ENCODE measurements around the gene HES7.

The HES7 gene

DNA sequence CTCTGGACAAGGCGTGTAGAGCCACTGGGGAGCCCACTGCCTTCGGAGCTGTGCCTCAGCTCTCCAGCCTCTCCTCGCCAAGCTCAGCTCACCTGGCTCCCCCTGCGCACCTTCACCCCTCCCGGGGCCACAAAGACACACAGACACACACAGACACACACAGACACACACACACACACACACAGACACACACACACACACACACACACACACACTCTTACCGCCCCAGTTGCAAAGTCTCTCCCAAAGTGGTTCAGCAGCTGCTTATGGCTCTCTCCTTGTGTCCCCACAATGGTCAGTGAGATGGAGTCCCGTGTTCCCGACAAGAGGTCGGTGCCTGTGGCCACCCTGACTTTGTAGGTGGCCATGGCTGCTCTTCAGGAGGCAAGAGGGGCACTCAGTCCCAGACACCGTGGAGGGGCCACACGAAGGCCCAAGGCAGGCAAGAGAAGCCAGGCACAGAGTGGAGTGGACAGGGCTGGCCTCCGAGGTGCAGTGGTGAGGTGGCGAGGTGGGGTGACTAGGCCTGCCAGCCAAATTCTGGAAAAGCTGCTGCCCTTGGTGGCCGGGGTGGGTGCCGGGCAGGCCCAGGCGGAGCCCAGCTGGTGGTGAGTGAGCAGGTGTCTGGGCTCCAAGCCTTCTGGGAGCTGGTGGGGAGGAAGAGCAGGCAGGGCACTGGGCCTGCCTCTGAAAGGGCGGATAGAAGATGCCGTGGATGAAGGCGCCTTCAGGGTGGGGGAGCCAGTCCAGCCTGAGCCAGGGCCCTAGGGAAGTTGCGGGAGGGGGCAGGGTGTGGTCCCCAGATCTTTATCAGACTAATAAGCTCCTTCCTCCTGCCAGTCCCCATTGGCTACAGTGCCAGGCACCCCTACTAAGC is 36.6 kb downstream of the HES7 start, which contains the start of gene ALOX12B:
Gene ALOX12B (minus strand): TSS at position 642 of the 877 bp plus-strand sequence. CDS start 274 bp downstream, at position 368.
- H3K27me3 ChIP-seq (ENCODE audit: insufficient read depth, low read length, poor library complexity) = peaks cover 15% of the 10 kb centered on the region
- H3K9ac ChIP-seq (ENCODE audit: low read depth, low read length) = no peak within 1 kb of the TSS
- H2AFZ ChIP-seq (ENCODE audit: low read depth, low read length) = no peak within 1 kb of the TSS
- ATAC-seq (ENCODE audit: insufficient read depth, low read depth) (no peak), DNase-seq (no peak)
- H3K36me3 ChIP-seq (ENCODE audit: insufficient read depth, low read length) = no peaks in the 10 kb centered on the region
- no peaks in the 10 kb centered on the region for H3K9me3 ChIP-seq (ENCODE audit: insufficient read depth, low read length, severe bottlenecking)
- no peak within 1 kb of the TSS for H3K27ac ChIP-seq (ENCODE audit: low read length)
- no peaks in the 10 kb centered on the region for H4K20me1 ChIP-seq (ENCODE audit: insufficient read depth, low read length)
- H3K4me3 ChIP-seq (ENCODE audit: low read depth in 1 of 2, low read length in 2 of 2) = no peak within 1 kb of the TSS
- TF ChIP-seq, protein P1, sequence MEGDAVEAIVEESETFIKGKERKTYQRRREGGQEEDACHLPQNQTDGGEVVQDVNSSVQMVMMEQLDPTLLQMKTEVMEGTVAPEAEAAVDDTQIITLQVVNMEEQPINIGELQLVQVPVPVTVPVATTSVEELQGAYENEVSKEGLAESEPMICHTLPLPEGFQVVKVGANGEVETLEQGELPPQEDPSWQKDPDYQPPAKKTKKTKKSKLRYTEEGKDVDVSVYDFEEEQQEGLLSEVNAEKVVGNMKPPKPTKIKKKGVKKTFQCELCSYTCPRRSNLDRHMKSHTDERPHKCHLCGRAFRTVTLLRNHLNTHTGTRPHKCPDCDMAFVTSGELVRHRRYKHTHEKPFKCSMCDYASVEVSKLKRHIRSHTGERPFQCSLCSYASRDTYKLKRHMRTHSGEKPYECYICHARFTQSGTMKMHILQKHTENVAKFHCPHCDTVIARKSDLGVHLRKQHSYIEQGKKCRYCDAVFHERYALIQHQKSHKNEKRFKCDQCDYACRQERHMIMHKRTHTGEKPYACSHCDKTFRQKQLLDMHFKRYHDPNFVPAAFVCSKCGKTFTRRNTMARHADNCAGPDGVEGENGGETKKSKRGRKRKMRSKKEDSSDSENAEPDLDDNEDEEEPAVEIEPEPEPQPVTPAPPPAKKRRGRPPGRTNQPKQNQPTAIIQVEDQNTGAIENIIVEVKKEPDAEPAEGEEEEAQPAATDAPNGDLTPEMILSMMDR (IDR thresholded peaks at IDR 0.05; ENCODE audit: borderline replicate concordance, extremely low read depth, low read length, poor library complexity, severe bottlenecking) = no peak
- no peak for TF ChIP-seq EZH2 (IDR thresholded peaks at IDR 0.05; ENCODE audit: borderline replicate concordance, low read depth, low read length, severe bottlenecking)
- H3K4me2 ChIP-seq (ENCODE audit: insufficient read depth, low read length) = no peak within 1 kb of the TSS
- H3K4me1 ChIP-seq (ENCODE audit: insufficient read depth, low read length) = no peaks in the 10 kb centered on the region
- H3K79me2 ChIP-seq (ENCODE audit: insufficient read depth, low read length) = no peaks in the 10 kb centered on the region

DNA sequence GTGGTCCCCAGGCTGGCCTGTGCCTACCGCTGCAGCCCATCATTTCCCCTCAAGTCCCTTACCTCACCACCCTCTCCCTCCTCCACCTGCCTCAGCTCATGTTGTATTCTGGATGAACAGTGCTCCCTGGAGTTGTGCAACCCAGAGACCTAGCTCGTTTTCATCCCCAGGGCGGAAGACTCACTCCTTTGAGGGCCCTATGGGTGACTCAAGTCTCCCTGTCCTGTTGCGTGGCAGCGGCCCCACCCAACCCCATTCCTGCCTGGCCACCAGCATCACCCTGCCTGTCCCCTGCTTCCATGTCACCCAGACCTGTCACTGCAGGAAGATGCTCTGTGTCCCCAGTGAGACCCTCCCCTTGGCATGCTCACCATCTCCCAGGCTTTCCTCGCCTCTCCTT is 39.7 kb downstream of the HES7 start:
- Histone ChIP-seq H3K27ac (ENCODE audit: low read length) (no peak overlapping the region), H4K20me1 (ENCODE audit: insufficient read depth, low read length) (no peaks in the 10 kb centered on the region), H2AFZ (ENCODE audit: low read depth, low read length) (no peak overlapping the region), H3K4me1 (ENCODE audit: insufficient read depth, low read length) (peaks cover 13% of the 10 kb centered on the region), H3K36me3 (ENCODE audit: insufficient read depth, low read length) (no peaks in the 10 kb centered on the region), H3K9ac (ENCODE audit: low read depth, low read length) (no peak overlapping the region), H3K4me2 (ENCODE audit: insufficient read depth, low read length) (no peak overlapping the region), H3K79me2 (ENCODE audit: insufficient read depth, low read length) (no peaks in the 10 kb centered on the region), H3K9me3 (ENCODE audit: insufficient read depth, low read length, severe bottlenecking) (no peaks in the 10 kb centered on the region), H3K4me3 (ENCODE audit: low read depth in 1 of 2, low read length in 2 of 2) (no peak overlapping the region), H3K27me3 (ENCODE audit: insufficient read depth, low read length, poor library complexity) (peaks cover 21% of the 10 kb centered on the region)
- no peak for ATAC-seq (ENCODE audit: insufficient read depth, low read depth)
- DNase-seq = no peak
- no peak for TF ChIP-seq EZH2 (IDR thresholded peaks at IDR 0.05; ENCODE audit: borderline replicate concordance, low read depth, low read length, severe bottlenecking)
- TF ChIP-seq, protein P1 (IDR thresholded peaks at IDR 0.05; ENCODE audit: borderline replicate concordance, extremely low read depth, low read length, poor library complexity, severe bottlenecking) = no peak

DNA sequence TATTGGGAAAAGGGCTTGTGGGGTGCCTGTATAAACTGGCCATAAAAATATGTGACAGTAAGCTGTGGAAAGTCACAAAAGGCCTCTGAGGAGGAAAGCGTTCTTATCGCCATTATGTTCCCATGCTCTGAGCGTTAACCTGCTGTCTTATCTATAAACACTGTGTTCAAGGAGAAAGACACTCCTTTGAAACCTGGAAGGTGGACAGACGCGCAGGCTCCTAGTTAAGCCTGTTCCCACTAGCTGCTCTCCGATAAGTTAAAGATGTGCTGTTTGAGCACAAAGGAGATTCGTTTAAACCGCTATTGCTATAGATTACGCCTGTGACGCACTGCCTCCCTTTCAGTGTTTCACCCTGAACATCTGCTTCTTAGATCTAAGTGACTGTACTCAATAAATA is 41.6 kb downstream of the HES7 start:
- peaks cover 16% of the 10 kb centered on the region for H3K4me1 ChIP-seq (ENCODE audit: insufficient read depth, low read length)
- TF ChIP-seq, protein P1 (IDR thresholded peaks at IDR 0.05; ENCODE audit: borderline replicate concordance, extremely low read depth, low read length, poor library complexity, severe bottlenecking) = no peak
- no peak for TF ChIP-seq EZH2 (IDR thresholded peaks at IDR 0.05; ENCODE audit: borderline replicate concordance, low read depth, low read length, severe bottlenecking)
- H3K9me3 ChIP-seq (ENCODE audit: insufficient read depth, low read length, severe bottlenecking) = no peaks in the 10 kb centered on the region
- no peaks in the 10 kb centered on the region for H3K36me3 ChIP-seq (ENCODE audit: insufficient read depth, low read length)
- ATAC-seq (ENCODE audit: insufficient read depth, low read depth) = no peak
- no peak overlapping the region for H3K27ac ChIP-seq (ENCODE audit: low read length)
- no peaks in the 10 kb centered on the region for H4K20me1 ChIP-seq (ENCODE audit: insufficient read depth, low read length)
- peaks cover 17% of the 10 kb centered on the region for H3K27me3 ChIP-seq (ENCODE audit: insufficient read depth, low read length, poor library complexity)
- H3K9ac ChIP-seq (ENCODE audit: low read depth, low read length) = no peak overlapping the region
- no peak overlapping the region for H2AFZ ChIP-seq (ENCODE audit: low read depth, low read length)
- no peak for DNase-seq
- no peak overlapping the region for H3K4me3 ChIP-seq (ENCODE audit: low read depth in 1 of 2, low read length in 2 of 2)
- H3K4me2 ChIP-seq (ENCODE audit: insufficient read depth, low read length) = no peak overlapping the region
- no peaks in the 10 kb centered on the region for H3K79me2 ChIP-seq (ENCODE audit: insufficient read depth, low read length)
